CD14-positive monocyte (primary cell): ENCODE measurements around the gene RAB6B. TPM values are rescaled to one million over a fixed set of nuclear protein-coding genes. Genes with fewer than 3 reads are reported as not detected.

Source experiments
- DNase-seq, 3 donors: peaks; one replicate each; pipeline ENCODE4 v3.0.0-alpha.2; 2011 to 2022
- H2AFZ ChIP-seq: 2 replicates; pipeline ENCODE4 v1.6.0; 2012; ENCODE audit warnings: mild to moderate bottlenecking, low read depth, low read length, inconsistent platforms; ENCODE audit not compliant: insufficient read depth, poor library complexity, severe bottlenecking
- H3K27ac ChIP-seq, 2 donors: 1 replicate in 1 of 2; 2 replicates in 1 of 2; pipeline ENCODE4 v1.5.1; 2012 to 2013; ENCODE audit warnings: low read length in 2 of 2, control low read depth in 1 of 2, inconsistent platforms in 1 of 2, low read depth in 1 of 2, mild to moderate bottlenecking in 1 of 2
- H3K27me3 ChIP-seq, 2 donors: one replicate each; pipeline versions ENCODE4 v1.6.0 to v1.6.1; 2011 to 2013; ENCODE audit warnings: low read length in 2 of 2; ENCODE audit not compliant: control insufficient read depth in 2 of 2, insufficient read depth in 2 of 2
- H3K36me3 ChIP-seq, 2 donors: replicated peaks in 1 of 2; 1 replicate in 1 of 2; 2 replicates in 1 of 2; pipeline versions ENCODE4 v1.5.1 to v1.6.1; 2012 to 2013; ENCODE audit warnings: low read length in 2 of 2, control low read depth in 1 of 2, inconsistent platforms in 1 of 2, mild to moderate bottlenecking in 1 of 2; ENCODE audit not compliant: insufficient read depth in 2 of 2, control insufficient read depth in 1 of 2
- H3K4me1 ChIP-seq, 2 donors: 1 replicate in 1 of 2; 2 replicates in 1 of 2; pipeline versions ENCODE4 v1.5.1 to v1.6.1; 2012 to 2013; ENCODE audit warnings: low read length in 2 of 2, control low read depth in 1 of 2, inconsistent platforms in 1 of 2, mild to moderate bottlenecking in 1 of 2, moderate library complexity in 1 of 2; ENCODE audit not compliant: insufficient read depth in 2 of 2, control insufficient read depth in 1 of 2
- H3K4me2 ChIP-seq: replicated peaks from 2 replicates; pipeline ENCODE3; 2012; ENCODE audit warnings: low read length, moderate library complexity, mild to moderate bottlenecking; ENCODE audit not compliant: poor library complexity, severe bottlenecking; ENCODE audit errors: extremely low read depth
- H3K4me3 ChIP-seq, 3 experiments: fragments of 200-600 bp in 1 of 3; sonication (generic) in 1 of 3; replicated peaks in 1 of 3; 1 replicate in 2 of 3; 2 replicates in 1 of 3; pipeline ENCODE4 v1.5.1; 2011 to 2013; ENCODE audit warnings: low read length in 3 of 3, mild to moderate bottlenecking in 3 of 3, control low read depth in 2 of 3, low read depth in 2 of 3, inconsistent platforms in 1 of 3, moderate library complexity in 1 of 3
- H3K79me2 ChIP-seq: 2 replicates; pipeline ENCODE4 v1.6.0; 2012; ENCODE audit warnings: mild to moderate bottlenecking, control low read depth, inconsistent platforms, low read length, moderate library complexity; ENCODE audit not compliant: insufficient read depth
- H3K9ac ChIP-seq: 2 replicates; pipeline ENCODE4 v1.6.0; 2017; ENCODE audit warnings: low read length, mild to moderate bottlenecking; ENCODE audit not compliant: insufficient read depth, poor library complexity, severe bottlenecking
- H3K9me3 ChIP-seq, 2 donors: replicated peaks in 1 of 2; 1 replicate in 1 of 2; 2 replicates in 1 of 2; pipeline versions ENCODE4 v1.5.1 to v1.6.1; 2012 to 2013; ENCODE audit warnings: low read length in 2 of 2, control low read depth in 1 of 2; ENCODE audit not compliant: control insufficient read depth in 1 of 2, insufficient read depth in 1 of 2
- H4K20me1 ChIP-seq: 2 replicates; pipeline ENCODE4 v1.6.0; 2012; ENCODE audit warnings: mild to moderate bottlenecking, low read length, control low read depth, moderate library complexity; ENCODE audit not compliant: insufficient read depth
- H3K27ac Mint-ChIP-seq, 7 donors: one replicate each; pipeline ENCODE4 v1.8.0; 2020; ENCODE audit warnings: mild to moderate bottlenecking in 7 of 7, mixed read lengths in 7 of 7, moderate library complexity in 6 of 7, inconsistent platforms in 2 of 7
- H3K27me3 Mint-ChIP-seq, 3 donors: one replicate each; pipeline ENCODE4 v1.8.0; 2021 to 2022; ENCODE audit warnings: low read depth in 3 of 3, mild to moderate bottlenecking in 3 of 3, mixed read lengths in 3 of 3, moderate library complexity in 3 of 3, inconsistent platforms in 1 of 3
- H3K36me3 Mint-ChIP-seq, 2 donors: one replicate each; pipeline ENCODE4 v1.8.0; 2020; ENCODE audit warnings: mixed read lengths in 2 of 2, inconsistent platforms in 1 of 2, mild to moderate bottlenecking in 1 of 2
- H3K4me1 Mint-ChIP-seq: one replicate; pipeline ENCODE4 v1.8.0; 2020; ENCODE audit warnings: mild to moderate bottlenecking, mixed read lengths
- H3K4me3 Mint-ChIP-seq, 2 donors: one replicate each; pipeline ENCODE4 v1.8.0; 2020; ENCODE audit warnings: mild to moderate bottlenecking in 2 of 2, mixed read lengths in 2 of 2, moderate library complexity in 1 of 2
- H3K9me3 Mint-ChIP-seq, 7 donors: one replicate each; pipeline ENCODE4 v1.8.0; 2020 to 2022; ENCODE audit warnings: mixed read lengths in 7 of 7, mild to moderate bottlenecking in 6 of 7, moderate library complexity in 6 of 7, inconsistent platforms in 2 of 7
- WGBS: methylation state at CpG from one replicate; pipeline ENCODE4 v1.1.5; 2013; ENCODE audit warnings: missing lambda C conversion rate; ENCODE audit not compliant: insufficient coverage; 5-methylcytosine and 5-hydroxymethylcytosine counted together
- intact Hi-C, 2 donors: fragments of 100-400 bp; cut with micrococcal nuclease; formaldehyde crosslinking; loops; one replicate each; pipeline versions ENCODE4 v1.15.0 to v1.15.1; 2023
- polyA plus RNA-seq, 3 donors: library from polyadenylated mRNA; depleted of rRNA in 1 of 3; unstranded in 2 of 3; stranded (reverse) in 1 of 3; fragments of 300-500 nt in 2 of 3; fragments of >200 nt in 1 of 3; fragmentation: Illumina TruSeq in 2 of 3; gene quantifications; 1 replicate in 2 of 3; 2 replicates in 1 of 3; pipeline ENCODE4 v1.2.3, GENCODE V29; 2012 to 2021
- TF ChIP-seq, protein P1 (sequence below): fragments of 200-600 bp; IDR thresholded peaks from one replicate; pipeline ENCODE4 v1.8.0; 2022; ENCODE audit warnings: antibody characterized with exemption, mild to moderate bottlenecking

Gene RAB6B
- polyA plus RNA-seq, 3 donors: 0.46 TPM; not detected in 2

DNA sequence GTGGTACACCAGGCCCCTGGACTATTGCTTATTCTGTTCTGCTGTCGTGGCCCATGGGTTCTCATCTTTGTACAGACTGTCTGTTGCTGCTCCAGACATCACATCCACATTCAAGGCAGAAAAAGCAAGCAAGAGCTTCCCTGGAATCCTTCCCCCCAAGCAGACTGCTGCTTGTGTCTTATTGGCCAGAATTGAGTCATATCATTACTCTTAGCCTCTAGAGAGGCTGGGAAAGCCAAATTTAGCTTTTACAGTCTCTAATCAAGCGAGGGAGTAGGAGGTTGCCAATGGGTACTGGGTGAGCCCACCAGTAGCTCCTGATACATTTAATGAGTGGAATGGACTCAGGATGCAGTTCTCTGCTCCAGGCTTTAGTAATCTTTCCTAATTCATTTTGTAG is 39.4 kb downstream of the RAB6B start:
- Histone ChIP-seq H3K4me2 (no peak overlapping the region), H3K27me3 (no peaks in the 10 kb centered on the region), H3K9ac (no peak overlapping the region), H3K27ac (no peak overlapping the region), H3K4me1 (no peaks in the 10 kb centered on the region), H3K9me3 (no peaks in the 10 kb centered on the region), H3K4me3 (no peak overlapping the region), H2AFZ (no peak overlapping the region), H3K79me2 (no peaks in the 10 kb centered on the region), H3K36me3 (no peaks in the 10 kb centered on the region), H4K20me1 (no peaks in the 10 kb centered on the region)
- TF ChIP-seq, protein P1, sequence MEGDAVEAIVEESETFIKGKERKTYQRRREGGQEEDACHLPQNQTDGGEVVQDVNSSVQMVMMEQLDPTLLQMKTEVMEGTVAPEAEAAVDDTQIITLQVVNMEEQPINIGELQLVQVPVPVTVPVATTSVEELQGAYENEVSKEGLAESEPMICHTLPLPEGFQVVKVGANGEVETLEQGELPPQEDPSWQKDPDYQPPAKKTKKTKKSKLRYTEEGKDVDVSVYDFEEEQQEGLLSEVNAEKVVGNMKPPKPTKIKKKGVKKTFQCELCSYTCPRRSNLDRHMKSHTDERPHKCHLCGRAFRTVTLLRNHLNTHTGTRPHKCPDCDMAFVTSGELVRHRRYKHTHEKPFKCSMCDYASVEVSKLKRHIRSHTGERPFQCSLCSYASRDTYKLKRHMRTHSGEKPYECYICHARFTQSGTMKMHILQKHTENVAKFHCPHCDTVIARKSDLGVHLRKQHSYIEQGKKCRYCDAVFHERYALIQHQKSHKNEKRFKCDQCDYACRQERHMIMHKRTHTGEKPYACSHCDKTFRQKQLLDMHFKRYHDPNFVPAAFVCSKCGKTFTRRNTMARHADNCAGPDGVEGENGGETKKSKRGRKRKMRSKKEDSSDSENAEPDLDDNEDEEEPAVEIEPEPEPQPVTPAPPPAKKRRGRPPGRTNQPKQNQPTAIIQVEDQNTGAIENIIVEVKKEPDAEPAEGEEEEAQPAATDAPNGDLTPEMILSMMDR: no peak
- Mint-ChIP-seq H3K27me3 (peaks cover 0 to 3% (median 1%) of the 10 kb centered on the region in 3 donors), H3K27ac (no peak overlapping the region), H3K36me3 (no peaks in the 10 kb centered on the region), H3K4me3 (no peak overlapping the region), H3K4me1 (peaks cover 7% of the 10 kb centered on the region), H3K9me3 (peaks cover 0 to 4% (median 0%) of the 10 kb centered on the region in 7 donors)
- intact Hi-C loops: no loop called here
- DNase-seq: no peak
- WGBS: no CpG with 5 or more reads among the region's 2 CpGs

GRCh38 chr3:133855772-133856171 is 39.9 kb downstream of the RAB6B start:
- Mint-ChIP-seq H3K4me3 (no peak overlapping the region), H3K27ac (no peak overlapping the region), H3K36me3 (no peaks in the 10 kb centered on the region), H3K9me3 (peaks cover 0 to 4% (median 0%) of the 10 kb centered on the region in 7 donors), H3K4me1 (peaks cover 7% of the 10 kb centered on the region), H3K27me3 (peaks cover 0 to 3% (median 1%) of the 10 kb centered on the region in 3 donors)
- no peak for DNase-seq
- no peaks in the 10 kb centered on the region for H3K4me1 ChIP-seq
- no peak overlapping the region for H3K4me3 ChIP-seq
- no peak overlapping the region for H3K4me2 ChIP-seq
- no peaks in the 10 kb centered on the region for H3K36me3 ChIP-seq
- intact Hi-C loops: no loop called here
- no peaks in the 10 kb centered on the region for H3K27me3 ChIP-seq
- H4K20me1 ChIP-seq: no peaks in the 10 kb centered on the region
- H3K79me2 ChIP-seq: no peaks in the 10 kb centered on the region
- 54% methylated on average over 6 of the region's 6 CpGs for WGBS
- H3K9ac ChIP-seq: no peak overlapping the region
- TF ChIP-seq, protein P1: no peak
- no peak overlapping the region for H3K27ac ChIP-seq
- H2AFZ ChIP-seq: no peak overlapping the region
- H3K9me3 ChIP-seq: no peaks in the 10 kb centered on the region
